ENCODE measurements around the gene APOL3. TPM values are rescaled to one million over a fixed set of nuclear protein-coding genes. Genes with fewer than 3 reads are reported as not detected.

The APOL3 gene, protein sequence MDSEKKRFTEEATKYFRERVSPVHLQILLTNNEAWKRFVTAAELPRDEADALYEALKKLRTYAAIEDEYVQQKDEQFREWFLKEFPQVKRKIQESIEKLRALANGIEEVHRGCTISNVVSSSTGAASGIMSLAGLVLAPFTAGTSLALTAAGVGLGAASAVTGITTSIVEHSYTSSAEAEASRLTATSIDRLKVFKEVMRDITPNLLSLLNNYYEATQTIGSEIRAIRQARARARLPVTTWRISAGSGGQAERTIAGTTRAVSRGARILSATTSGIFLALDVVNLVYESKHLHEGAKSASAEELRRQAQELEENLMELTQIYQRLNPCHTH
- total RNA-seq, result 1.4 and 3.4 TPM in 2 replicates

DNA sequence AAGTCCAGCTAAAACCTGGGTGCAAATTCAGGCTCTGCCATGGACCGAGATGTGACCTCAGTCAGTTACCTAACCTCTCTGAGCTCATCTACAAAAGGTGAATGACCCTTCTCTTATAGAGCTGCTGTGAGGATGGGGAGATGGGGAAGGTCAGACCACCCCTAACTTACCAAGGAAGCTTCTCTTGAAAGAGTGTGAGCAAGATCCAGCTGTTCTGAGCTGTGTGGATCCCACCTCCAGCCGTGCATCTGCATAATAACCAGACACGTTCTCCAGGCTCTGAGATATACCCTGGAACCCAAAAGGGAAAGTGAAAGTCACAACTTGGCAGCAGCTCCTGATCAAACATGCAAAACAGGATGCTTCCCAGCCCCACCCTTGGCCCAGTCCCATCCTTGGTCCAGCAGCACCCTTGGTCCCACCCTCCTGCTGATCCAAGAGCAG is at the start of gene APOL3:
APOL3 (minus strand) TSS at position 257 of the 444 bp plus-strand sequence. CDS start 11,700 bp downstream, outside the sequence.

GRCh38 chr22:36201630-36202319 is 41.2 kb upstream of the APOL3 start, which contains the start of gene APOL4:
TSS of gene APOL4 (minus strand) at chr22:36201809. CDS start at chr22:36201734, 75 bp downstream.

Other genes with a start within 250 kb of the APOL3 start
- gene RBFOX2, start 131.9 kb downstream of the APOL3 start, total RNA-seq, result 89.5 and 104 TPM in 2 replicates
- gene APOL4, start 41.1 kb upstream of the APOL3 start, total RNA-seq, result not detected in 2 replicates
- 26.2 and 53.1 TPM in 2 replicates for gene APOL2, start 78.8 kb upstream of the APOL3 start, total RNA-seq
- gene APOL1, start 92.4 kb upstream of the APOL3 start, total RNA-seq, result 4.1 and 20.2 TPM in 2 replicates
- gene MYH9, start 227.2 kb upstream of the APOL3 start, total RNA-seq, result 1,143 and 1,170 TPM in 2 replicates

Measured in mesangial cell (primary cell).